AG04449 (cell line): Measurements from ENCODE around the gene DDIT4.
"Not testable (repeated sequence)": the region's sequence is repeated elsewhere in the genome, so short reads cannot be mapped to it uniquely, and the experiment has no call there.

Experiments used
- CTCF ChIA-PET: fragments of 350-600 bp; formaldehyde crosslinking; extraction: SDS; loops from one replicate; lab custom pipeline; 2021; ENCODE audit warnings: antibody characterized with exemption; lab: Yijun Ruan, JAX
- POLR2A ChIA-PET: fragments of 400-600, 350-600 bp; formaldehyde crosslinking; extraction: SDS; loops from one replicate; lab custom pipeline; 2020; ENCODE audit warnings: antibody characterized with exemption, inconsistent platforms; lab: Yijun Ruan, JAX
- DNase-seq: peaks from one replicate; pipeline ENCODE4 v3.0.0-alpha.2; 2010; ENCODE audit warnings: low read depth, low spot score
- H3K4me3 ChIP-seq: 2 replicates; pipeline ENCODE4 v1.5.1; 2011; ENCODE audit warnings: low read depth, mild to moderate bottlenecking, control low read depth, low read length
- CTCF ChIP-seq: IDR thresholded peaks from one replicate; pipeline ENCODE4 v1.5.1; 2011; ENCODE audit warnings: mild to moderate bottlenecking, moderate library complexity, low read length, control low read depth, inconsistent platforms; ENCODE audit not compliant: insufficient read depth; ENCODE audit errors: missing control alignments

The DDIT4 gene

GRCh38 chr10:72276013-72276387 lies 2.3 kb downstream of the DDIT4 start:
- ChIA-PET POLR2A (interaction anchor here (1.3 to 5.6 kb wide), 7 partner anchors 10 to 56 kb away, joined by 4 to 106 read pairs (median 29); no protein-coding TSS in a partner anchor), CTCF (interaction anchor here (1.0 to 3.3 kb wide), 11 partner anchors 7 to 150 kb away, joined by 3 to 25 read pairs (median 6); no protein-coding TSS in a partner anchor)
- TF ChIP-seq CTCF = no peak
- peak overlapping the region; percentile 99 for H3K4me3 ChIP-seq
- no peak for DNase-seq

GRCh38 chr10:72276421-72277339 lies 3.0 kb downstream of the DDIT4 start:
- no peak for DNase-seq
- ChIA-PET POLR2A (interaction anchor here (0.8 to 5.6 kb wide), 12 partner anchors 11 to 58 kb away, joined by 3 to 106 read pairs (median 10); no protein-coding TSS in a partner anchor), CTCF (interaction anchor here (1.0 to 4.2 kb wide), 9 partner anchors 20 to 151 kb away, joined by 3 to 34 read pairs (median 15); no protein-coding TSS in a partner anchor)
- H3K4me3 ChIP-seq = peak overlapping the region; percentile 99
- no peak for TF ChIP-seq CTCF

GRCh38 chr10:72277340-72277995 lies 3.7 kb downstream of the DDIT4 start:
- DNase-seq = no peak
- ChIA-PET CTCF (interaction anchor here (2.1 to 4.2 kb wide), 5 partner anchors 14 to 62 kb away, joined by 6 to 34 read pairs (median 25); no protein-coding TSS in a partner anchor), POLR2A (interaction anchor here (0.6 to 2.4 kb wide), 12 partner anchors 10 to 983 kb away, joined by 3 to 20 read pairs (median 4); no protein-coding TSS in a partner anchor)
- no peak for TF ChIP-seq CTCF
- no peak overlapping the region; the same call in 1 of the 2 replicates for H3K4me3 ChIP-seq

GRCh38 chr10:72277996-72278667 lies 4.4 kb downstream of the DDIT4 start:
- no peak for DNase-seq
- H3K4me3 ChIP-seq = no peak overlapping the region
- TF ChIP-seq CTCF = no peak
- ChIA-PET POLR2A (interaction anchor here (0.6 to 2.4 kb wide), 10 partner anchors 9 to 983 kb away, joined by 3 to 20 read pairs (median 4); no protein-coding TSS in a partner anchor), CTCF (interaction anchor here (2.1 to 4.2 kb wide), 5 partner anchors 13 to 62 kb away, joined by 6 to 34 read pairs (median 25); no protein-coding TSS in a partner anchor)

GRCh38 chr10:72278668-72279393 lies 5.1 kb downstream of the DDIT4 start:
- DNase-seq = no peak
- no peak overlapping the region for H3K4me3 ChIP-seq
- CTCF ChIA-PET = interaction anchor here (2.4 to 4.2 kb wide), 4 partner anchors 13 to 61 kb away, joined by 7 to 34 read pairs (median 28); no protein-coding TSS in a partner anchor
- POLR2A ChIA-PET = interaction anchor here (1.7 to 2.4 kb wide), 4 partner anchors 8 to 50 kb away, joined by 4 to 20 read pairs (median 8); no protein-coding TSS in a partner anchor
- no peak for TF ChIP-seq CTCF

GRCh38 chr10:72279587-72279986 lies 5.9 kb downstream of the DDIT4 start:
- CTCF ChIA-PET = interaction anchor here (1.0 to 4.2 kb wide), 7 partner anchors 9 to 60 kb away, joined by 3 to 34 read pairs (median 7); no protein-coding TSS in a partner anchor
- POLR2A ChIA-PET = interaction anchor here (0.8 kb wide), 1 partner anchor 14 kb away, joined by 3 read pairs; no protein-coding TSS in a partner anchor
- not testable (repeated sequence) for H3K4me3 ChIP-seq, DNase-seq
